Measurements from ENCODE around the gene SNAP47. TPM values are rescaled to one million over a fixed set of nuclear protein-coding genes. Genes with fewer than 3 reads are reported as not detected.

SNAP47 gene
- total and polyA plus RNA-seq, 9 of the 15 experiments (the other 6 are each of a cell fraction or from before 2014, with no cell fraction given) = 2.5 to 41.3 (median 32.6) TPM

DNA sequence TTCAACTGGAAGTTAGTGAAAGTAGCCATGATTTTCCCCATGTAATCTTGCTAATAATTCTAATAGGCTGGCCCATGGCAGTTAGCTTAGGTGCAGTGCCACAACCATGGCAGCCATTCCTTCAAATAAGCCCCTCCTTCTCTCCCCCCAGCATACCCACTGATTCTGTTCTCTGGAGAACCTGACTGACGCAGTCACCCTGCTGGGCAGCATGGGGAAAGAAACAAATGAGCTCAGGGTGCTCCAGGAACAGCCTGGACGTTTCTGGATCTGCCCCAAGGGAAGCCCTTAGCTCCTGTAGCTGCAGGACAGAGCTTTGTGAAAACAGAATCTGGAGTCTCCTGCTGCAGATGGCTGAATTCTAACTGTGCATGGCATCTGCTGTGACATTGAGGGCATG is 22.5 kb downstream of the SNAP47 start:
- no peak overlapping the region for H2AFZ ChIP-seq (ENCODE audit: low read depth, low read length)
- H3K79me2 ChIP-seq (ENCODE audit: control insufficient read depth, insufficient read depth, low read length) = peaks cover 32% of the 10 kb centered on the region; the same call in 2 of the 3 replicates
- H3K27ac ChIP-seq (ENCODE audit: extremely low read depth, low read depth, low read length) = no peak overlapping the region
- CTCF ChIA-PET (ENCODE audit: low intra/inter-chr PET ratio) = no interaction called here
- no peaks in the 10 kb centered on the region for H3K9me3 ChIP-seq (replicated peaks; ENCODE audit: control insufficient read depth, insufficient read depth, low read depth, low read length)
- POLR2A ChIA-PET = interaction anchor here (1.1 kb wide), 1 partner anchor 8 kb away, joined by 4 read pairs; no protein-coding TSS in a partner anchor
- H3K4me2 ChIP-seq (ENCODE audit: insufficient read depth, low read length) = no peak overlapping the region
- H4K20me1 ChIP-seq (replicated peaks; ENCODE audit: control insufficient read depth, insufficient read depth, low read length) = peaks cover 11% of the 10 kb centered on the region
- H3K4me3 ChIP-seq = no peak overlapping the region
- peaks cover 6% of the 10 kb centered on the region for H3K9me1 ChIP-seq (ENCODE audit: control insufficient read depth, insufficient read depth, low read length)
- ATAC-seq = no peak
- no peaks in the 10 kb centered on the region for H3K27me3 ChIP-seq (ENCODE audit: control insufficient read depth in 2 of 2, insufficient read depth in 2 of 2, low read length in 2 of 2)
- DNase-seq (ENCODE audit: extremely low read depth in 1 of 4, low spot score in 3 of 4) = no peak
- H3K36me3 ChIP-seq (ENCODE audit: control insufficient read depth, insufficient read depth, low read length) = peaks cover 66% of the 10 kb centered on the region
- FAIRE-seq = no peak
- 64% methylated on average over 2 of the region's 2 CpGs for WGBS (ENCODE audit: insufficient coverage, low coverage, missing lambda C conversion rate)
- no TSS peak for BruUV-seq (replicated peaks)
- in situ Hi-C loops (cut with MboI) (no loop called here), intact Hi-C loops (cut with micrococcal nuclease) (no loop called here)
- no peak overlapping the region for H3K9ac ChIP-seq (ENCODE audit: insufficient read depth in 1 of 2, low read depth in 2 of 2, low read length in 2 of 2)
- H3K4me1 ChIP-seq (replicated peaks in 1 of 2; ENCODE audit: control insufficient read depth in 2 of 2, insufficient read depth in 2 of 2, low read length in 2 of 2) = peaks cover 12 to 16% of the 10 kb centered on the region in 2 experiments
- TF ChIP-seq IFI16 (CRISPR knock-in tag; IDR thresholded peaks at IDR 0.05) = no peak
- no peak for TF ChIP-seq RAD21 (CRISPR knock-in tag; conservative IDR thresholded peaks at IDR 0.05 in 1 of 2, IDR thresholded peaks at IDR 0.05 in 1 of 2)
- TF ChIP-seq, protein P1, sequence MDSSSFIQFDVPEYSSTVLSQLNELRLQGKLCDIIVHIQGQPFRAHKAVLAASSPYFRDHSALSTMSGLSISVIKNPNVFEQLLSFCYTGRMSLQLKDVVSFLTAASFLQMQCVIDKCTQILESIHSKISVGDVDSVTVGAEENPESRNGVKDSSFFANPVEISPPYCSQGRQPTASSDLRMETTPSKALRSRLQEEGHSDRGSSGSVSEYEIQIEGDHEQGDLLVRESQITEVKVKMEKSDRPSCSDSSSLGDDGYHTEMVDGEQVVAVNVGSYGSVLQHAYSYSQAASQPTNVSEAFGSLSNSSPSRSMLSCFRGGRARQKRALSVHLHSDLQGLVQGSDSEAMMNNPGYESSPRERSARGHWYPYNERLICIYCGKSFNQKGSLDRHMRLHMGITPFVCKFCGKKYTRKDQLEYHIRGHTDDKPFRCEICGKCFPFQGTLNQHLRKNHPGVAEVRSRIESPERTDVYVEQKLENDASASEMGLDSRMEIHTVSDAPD (CRISPR knock-in tag; IDR thresholded peaks at IDR 0.05) = no peak
- TF ChIP-seq CBX8 (IDR thresholded peaks at IDR 0.05; ENCODE audit: borderline replicate concordance, extremely low read depth, low read depth, low read length, poor library complexity, severe bottlenecking) = no peak
